Kidney epithelial cell (primary cell): ENCODE results near the gene CFAP45. TPM values are rescaled to one million over a fixed set of nuclear protein-coding genes. Genes with fewer than 3 reads are reported as not detected.

Experiments
- DNase-seq: peaks from one replicate; pipeline ENCODE4 v3.0.0-alpha.2; 2010; ENCODE audit warnings: low read depth
- H3K27me3 ChIP-seq: 2 replicates; pipeline ENCODE4 v1.6.0; 2011; ENCODE audit warnings: low read length; ENCODE audit not compliant: control insufficient read depth, insufficient read depth
- H3K36me3 ChIP-seq: 2 replicates; pipeline ENCODE4 v1.5.1; 2011; ENCODE audit warnings: low read length; ENCODE audit not compliant: control insufficient read depth, insufficient read depth
- H3K4me3 ChIP-seq: 2 replicates; pipeline ENCODE4 v1.5.1; 2011; ENCODE audit warnings: low read depth, mild to moderate bottlenecking, control low read depth, low read length
- total RNA-seq: library from RNA; depleted of rRNA; stranded (reverse); fragments of >200 nt; gene quantifications from 2 replicates; pipeline ENCODE4 v1.2.3, GENCODE V29; 2015
- TF ChIP-seq, protein P1 (sequence below): IDR thresholded peaks from 2 replicates; pipeline ENCODE4 v1.5.1; 2011; ENCODE audit warnings: mild to moderate bottlenecking, moderate library complexity, low read length, control low read depth, inconsistent platforms; ENCODE audit not compliant: insufficient read depth, poor library complexity, severe bottlenecking

CFAP45 gene
- total RNA-seq, 1 donor from 2014 or later = 2.0 TPM

DNA sequence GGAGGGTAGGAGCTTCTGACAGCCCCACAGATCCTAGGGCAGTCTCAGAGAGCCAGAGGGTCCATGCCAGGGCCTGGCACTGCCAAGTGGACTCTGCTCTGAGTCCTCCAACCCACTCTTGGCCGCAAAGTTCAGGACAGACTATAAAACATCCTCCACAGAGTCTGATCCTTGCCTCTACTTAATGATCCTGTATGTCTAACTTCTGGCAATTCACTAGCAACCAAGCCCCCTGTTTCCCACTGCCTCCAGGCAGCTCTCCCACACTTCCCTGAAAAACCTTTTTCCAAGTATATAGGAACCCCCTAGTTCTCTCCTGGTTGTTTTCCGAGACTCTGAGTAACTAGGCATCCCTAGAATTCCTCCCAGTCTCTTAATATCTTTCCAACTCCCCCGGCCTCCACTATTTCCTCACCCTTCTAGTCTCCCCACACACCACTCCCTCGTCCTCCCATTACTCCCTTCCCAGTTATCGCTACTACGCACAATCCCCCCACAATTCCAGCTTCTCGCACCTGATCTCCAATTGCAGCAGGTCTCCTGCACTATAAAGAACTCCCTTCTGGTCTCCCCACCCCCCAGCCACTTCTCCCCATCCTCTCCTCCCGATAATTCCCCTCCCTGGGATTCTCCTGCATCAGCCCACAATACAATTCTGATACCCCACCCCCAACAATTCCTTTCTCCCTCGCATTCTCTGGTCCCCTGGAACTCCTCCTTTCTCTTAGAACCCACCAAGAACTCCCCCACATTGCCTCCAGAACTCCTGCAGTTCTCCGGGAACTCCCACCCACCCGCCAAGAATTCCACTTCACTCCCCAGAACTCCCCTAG lies 44.9 kb upstream of the CFAP45 start:
- peak overlapping the region; percentile 41 for H3K4me3 ChIP-seq
- DNase-seq = no peak
- H3K36me3 ChIP-seq = no peaks in the 10 kb centered on the region
- TF ChIP-seq, protein P1, sequence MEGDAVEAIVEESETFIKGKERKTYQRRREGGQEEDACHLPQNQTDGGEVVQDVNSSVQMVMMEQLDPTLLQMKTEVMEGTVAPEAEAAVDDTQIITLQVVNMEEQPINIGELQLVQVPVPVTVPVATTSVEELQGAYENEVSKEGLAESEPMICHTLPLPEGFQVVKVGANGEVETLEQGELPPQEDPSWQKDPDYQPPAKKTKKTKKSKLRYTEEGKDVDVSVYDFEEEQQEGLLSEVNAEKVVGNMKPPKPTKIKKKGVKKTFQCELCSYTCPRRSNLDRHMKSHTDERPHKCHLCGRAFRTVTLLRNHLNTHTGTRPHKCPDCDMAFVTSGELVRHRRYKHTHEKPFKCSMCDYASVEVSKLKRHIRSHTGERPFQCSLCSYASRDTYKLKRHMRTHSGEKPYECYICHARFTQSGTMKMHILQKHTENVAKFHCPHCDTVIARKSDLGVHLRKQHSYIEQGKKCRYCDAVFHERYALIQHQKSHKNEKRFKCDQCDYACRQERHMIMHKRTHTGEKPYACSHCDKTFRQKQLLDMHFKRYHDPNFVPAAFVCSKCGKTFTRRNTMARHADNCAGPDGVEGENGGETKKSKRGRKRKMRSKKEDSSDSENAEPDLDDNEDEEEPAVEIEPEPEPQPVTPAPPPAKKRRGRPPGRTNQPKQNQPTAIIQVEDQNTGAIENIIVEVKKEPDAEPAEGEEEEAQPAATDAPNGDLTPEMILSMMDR = no peak
- peaks cover 50% of the 10 kb centered on the region for H3K27me3 ChIP-seq

DNA sequence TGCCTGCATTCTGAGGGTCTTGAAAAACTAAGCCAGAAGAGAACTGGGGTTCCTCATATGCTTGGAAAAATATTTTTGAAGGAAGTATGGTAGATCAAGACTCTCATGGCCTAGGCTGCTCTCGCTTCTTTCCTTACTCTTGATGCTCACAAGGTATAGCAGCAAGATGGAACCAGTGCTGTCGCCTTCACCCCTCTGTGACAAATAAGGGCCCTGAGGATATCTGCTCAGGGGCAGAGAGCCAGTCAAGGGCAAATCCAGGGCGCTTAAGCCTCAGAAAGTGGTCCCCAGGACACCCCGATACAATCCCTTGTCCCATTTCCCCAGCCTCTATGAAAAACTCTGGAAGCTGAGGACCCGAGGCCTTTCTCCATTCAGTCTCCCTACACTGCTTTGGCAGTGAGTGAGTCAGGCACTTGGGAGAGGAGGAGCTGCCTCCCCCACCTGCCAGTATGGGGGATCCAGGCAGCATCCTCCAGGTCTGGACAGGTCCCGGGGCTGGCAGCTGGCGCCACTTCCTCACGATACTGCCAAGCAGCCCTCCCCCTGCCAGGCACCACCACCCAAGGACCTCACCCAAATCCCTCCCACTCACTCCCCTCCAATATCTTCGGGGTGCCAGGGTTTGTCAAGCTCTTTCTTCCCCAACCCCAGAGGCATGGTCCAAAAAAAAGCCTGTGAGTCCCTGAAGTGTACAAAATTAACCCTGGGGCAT lies 44.1 kb upstream of the CFAP45 start:
- TF ChIP-seq, protein P1 = no peak
- Histone ChIP-seq H3K4me3 (no peak overlapping the region), H3K27me3 (peaks cover 50% of the 10 kb centered on the region), H3K36me3 (no peaks in the 10 kb centered on the region)
- no peak for DNase-seq

DNA sequence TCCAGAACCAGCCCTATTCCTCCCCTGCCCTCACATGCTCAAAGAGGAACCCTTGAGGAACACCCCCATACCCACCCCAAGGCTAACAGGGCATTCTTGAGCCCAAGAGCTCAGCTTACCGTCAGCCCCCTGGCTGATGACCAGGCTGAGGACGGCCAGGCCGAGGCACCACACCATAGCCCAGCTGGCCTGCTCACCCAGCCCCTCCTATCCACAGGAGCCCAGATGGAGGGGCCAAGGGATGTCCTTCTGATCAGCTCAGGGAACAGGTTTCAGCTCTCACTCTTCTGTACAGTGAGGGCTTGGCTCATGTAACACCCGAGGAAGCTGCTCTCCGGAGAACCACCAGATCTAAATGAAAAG lies 43.3 kb upstream of the CFAP45 start:
- Histone ChIP-seq H3K36me3 (no peaks in the 10 kb centered on the region), H3K4me3 (no peak overlapping the region), H3K27me3 (peaks cover 52% of the 10 kb centered on the region)
- no peak for DNase-seq
- TF ChIP-seq, protein P1 = no peak

DNA sequence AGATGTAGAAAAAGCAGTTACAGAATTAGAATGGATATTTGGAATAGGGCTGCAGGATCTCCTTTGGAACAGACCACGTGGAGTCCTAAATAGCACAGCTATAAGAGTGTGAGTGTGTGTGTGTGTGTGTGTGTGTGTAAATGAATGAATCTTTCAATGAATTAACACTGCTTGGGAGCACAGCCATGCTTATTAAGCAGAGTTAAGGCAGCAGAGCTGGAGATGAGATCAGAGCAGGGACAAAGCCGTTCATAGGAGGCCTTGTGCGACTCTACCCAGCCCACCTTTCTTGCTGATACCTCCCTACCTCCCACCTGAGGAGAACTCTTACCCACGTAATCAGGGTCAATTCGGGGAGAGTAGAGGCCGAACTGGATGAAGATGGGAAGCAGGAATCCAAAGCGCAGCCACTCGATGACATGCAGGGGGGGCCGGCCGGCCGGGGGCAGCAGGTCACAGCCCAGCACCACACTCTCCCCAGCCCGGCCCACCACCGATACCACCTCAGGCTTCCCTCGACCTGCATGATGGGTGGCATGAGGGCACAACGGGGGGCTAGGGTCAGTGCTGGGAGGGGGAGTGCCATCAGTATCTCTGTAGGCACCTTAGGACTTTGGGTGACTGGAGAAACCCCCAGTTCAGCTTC lies 42.8 kb upstream of the CFAP45 start:
- no peaks in the 10 kb centered on the region for H3K36me3 ChIP-seq
- peaks cover 53% of the 10 kb centered on the region for H3K27me3 ChIP-seq
- TF ChIP-seq, protein P1 = no peak
- no peak for DNase-seq
- H3K4me3 ChIP-seq = no peak overlapping the region

DNA sequence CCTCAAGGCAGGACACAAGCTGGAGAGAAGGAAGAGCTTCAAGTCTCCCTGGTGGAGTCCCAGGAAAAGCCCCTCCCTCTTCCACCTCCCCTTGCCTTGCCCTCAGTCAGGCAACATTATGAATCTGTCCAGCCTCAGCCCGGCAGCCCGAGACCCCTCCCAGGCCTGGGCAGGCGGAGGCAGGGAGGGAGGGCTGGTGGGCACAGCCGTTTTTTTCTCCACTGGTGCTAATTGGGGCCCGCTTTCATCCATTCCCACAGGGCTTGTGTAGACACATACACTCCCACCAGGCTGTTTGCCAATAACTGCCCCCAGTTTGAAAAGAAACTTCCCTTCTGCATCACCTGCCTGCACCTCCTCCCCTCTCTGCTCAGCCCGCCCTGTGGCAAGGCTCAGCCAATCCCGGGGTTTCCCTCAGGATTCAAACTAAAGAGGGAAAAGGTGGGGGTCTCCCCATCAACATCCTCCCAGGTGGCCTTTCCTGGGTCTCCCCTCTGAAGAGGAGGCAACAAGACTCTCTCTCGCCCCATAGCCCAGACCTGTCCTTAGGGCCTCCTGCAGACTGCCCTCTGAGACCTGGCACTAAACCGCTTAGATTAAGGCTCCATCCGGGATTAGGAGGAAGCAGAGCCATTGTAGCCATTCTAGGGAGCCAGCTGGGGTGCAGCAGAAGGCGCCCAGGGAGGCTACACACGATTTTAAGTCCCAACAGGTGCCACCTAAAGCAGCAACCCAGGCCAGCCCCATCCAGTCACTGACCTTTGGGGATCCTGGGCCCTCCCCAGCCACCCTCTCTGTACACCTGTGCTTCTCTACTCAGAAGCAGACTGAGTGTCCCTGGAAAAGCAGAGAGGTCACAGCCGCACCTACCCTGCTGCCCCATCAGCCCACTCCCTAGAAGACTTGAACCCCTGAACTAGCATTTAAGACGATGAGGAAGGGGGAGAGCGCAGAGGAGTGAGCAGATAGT lies 41.9 kb upstream of the CFAP45 start:
- TF ChIP-seq, protein P1 = no peak
- no peak overlapping the region for H3K4me3 ChIP-seq
- no peaks in the 10 kb centered on the region for H3K36me3 ChIP-seq
- DNase-seq = no peak
- H3K27me3 ChIP-seq = peaks cover 52% of the 10 kb centered on the region
